GM18951 (cell line): ENCODE results near the gene ACTL6B.

ENCODE experiments used
- POLR2A ChIP-seq: IDR thresholded peaks from 4 replicates; pipeline ENCODE4 v1.6.1; 2011; ENCODE audit warnings: mild to moderate bottlenecking; ENCODE audit not compliant: insufficient read length, insufficient read depth; ENCODE audit errors: extremely low read depth
- in situ Hi-C: fragments of 300-500 bp; cut with MboI; formaldehyde crosslinking; loops from one replicate; pipeline ENCODE4 v1.12.0; 2022; ENCODE audit warnings: low sequenced_read_pairs, mixed read lengths, inconsistent platforms; ENCODE audit not compliant: unreplicated experiment

Gene ACTL6B

DNA sequence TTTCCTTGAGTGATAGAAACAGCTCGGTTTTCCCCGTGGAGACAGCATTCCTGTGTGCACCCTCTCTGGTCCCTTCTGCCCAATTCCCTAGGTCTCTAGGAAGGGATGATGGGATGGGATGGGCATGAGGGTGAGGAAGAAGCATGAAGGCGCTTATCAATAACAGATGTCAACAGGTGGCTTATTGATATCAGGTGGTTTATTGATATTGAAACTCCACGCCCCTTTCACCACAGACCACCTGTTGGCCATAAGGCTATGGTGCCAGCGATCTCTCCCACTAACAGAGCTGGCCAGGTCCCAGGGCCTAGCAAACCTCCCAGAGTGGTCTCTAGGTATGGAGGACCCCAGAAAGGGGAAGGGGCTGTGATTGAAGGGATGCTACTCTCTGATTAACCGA, 36.0 kb downstream of the ACTL6B start:
- in situ Hi-C loops = no loop called here
- no peak for TF ChIP-seq POLR2A

DNA sequence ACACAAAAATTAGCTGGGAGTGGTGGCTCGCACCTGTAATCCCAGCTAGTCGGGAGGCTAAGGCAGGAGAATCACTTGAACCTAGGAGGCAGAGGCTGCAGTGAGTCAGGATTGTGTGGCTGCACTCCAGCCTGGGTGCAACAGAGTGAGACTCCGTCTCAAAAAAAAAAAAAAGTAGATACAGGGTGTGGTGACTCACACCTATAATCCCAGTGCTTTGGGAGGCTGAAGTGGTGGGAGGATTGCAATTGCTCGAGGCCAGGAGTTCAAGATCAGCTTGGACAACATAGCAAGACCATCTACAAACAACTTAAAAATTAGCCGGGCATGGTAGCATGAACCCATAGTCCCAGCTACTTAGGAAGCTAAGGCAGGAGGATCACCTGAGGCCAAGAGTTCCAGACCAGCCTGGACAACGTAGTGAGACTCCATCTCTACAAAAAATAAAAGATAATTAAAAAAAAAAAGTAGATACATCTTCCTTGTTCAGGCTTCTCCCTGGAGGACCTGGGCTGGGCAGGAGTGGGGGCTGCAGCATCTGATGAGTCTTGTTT, 41.9 kb downstream of the ACTL6B start:
- in situ Hi-C loops = no loop called here
- TF ChIP-seq POLR2A = no peak

DNA sequence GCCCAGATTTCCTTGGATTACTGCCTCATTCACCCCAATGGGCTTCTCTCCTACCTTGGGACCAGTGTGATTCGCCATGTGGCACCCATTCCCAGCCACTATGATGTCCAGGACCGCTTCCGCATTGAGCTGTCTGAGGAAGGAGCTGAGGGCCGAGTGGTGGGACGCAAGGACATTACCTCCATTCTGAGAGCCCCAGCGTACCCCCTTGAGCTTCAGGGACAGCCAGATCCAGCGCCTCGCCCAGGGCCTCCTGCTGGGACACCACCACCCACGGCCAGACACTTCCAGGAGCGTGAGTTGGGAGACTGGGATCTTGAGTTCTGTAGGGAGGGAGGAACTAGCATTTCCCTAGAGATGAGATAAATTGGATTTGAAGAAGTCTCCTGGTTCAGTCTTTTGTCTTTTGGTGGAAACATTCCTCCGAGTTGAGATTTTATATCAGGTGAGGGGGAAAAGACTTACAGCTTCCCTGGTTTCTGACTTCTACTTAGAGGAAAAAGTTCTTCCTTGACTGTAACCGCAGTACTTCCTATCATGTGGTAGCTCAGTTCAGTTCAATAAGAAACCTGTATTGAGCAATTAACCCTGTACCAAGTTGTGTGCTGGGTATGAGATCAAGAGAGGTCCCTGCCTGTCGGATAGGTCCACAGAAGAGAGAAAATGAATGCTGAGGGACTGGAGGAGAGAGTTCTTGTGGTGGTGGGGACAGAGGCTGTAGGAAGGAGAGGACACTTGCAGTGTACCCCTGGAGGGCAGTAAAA, 42.7 kb downstream of the ACTL6B start:
- in situ Hi-C loops = no loop called here
- TF ChIP-seq POLR2A = no peak

DNA sequence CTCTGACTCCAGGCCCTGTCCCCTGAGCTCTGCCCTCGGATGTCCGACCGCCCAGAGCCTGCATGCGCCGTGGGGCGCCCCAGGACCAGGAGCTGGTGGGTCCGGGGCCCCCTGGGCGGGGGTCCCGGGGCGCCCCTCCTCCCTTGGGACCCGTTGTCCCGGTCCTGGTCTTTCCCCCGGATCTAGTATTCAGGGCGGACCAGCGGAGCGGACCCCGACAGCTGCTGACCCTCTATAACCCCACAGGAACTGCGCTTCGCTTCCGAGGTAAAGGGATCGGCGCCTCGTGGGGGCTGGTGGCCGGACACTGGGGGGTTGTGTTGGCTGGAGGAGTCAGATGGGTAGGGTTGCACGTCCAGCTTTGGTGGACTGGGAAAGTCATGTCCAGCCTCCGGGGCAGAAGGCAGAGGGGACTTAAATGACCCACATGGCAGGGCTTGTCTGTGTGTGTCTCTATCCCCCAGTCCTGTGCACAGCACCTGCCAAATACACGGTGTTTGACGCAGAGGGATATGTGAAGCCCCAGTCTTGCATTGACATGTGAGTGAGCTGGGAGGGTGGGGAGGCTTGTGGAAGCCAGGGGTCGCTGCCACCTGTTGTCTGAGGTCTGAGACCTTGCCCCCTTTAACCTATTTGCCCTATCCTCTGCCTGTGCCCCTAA, 43.4 kb downstream of the ACTL6B start:
- in situ Hi-C loops = no loop called here

DNA sequence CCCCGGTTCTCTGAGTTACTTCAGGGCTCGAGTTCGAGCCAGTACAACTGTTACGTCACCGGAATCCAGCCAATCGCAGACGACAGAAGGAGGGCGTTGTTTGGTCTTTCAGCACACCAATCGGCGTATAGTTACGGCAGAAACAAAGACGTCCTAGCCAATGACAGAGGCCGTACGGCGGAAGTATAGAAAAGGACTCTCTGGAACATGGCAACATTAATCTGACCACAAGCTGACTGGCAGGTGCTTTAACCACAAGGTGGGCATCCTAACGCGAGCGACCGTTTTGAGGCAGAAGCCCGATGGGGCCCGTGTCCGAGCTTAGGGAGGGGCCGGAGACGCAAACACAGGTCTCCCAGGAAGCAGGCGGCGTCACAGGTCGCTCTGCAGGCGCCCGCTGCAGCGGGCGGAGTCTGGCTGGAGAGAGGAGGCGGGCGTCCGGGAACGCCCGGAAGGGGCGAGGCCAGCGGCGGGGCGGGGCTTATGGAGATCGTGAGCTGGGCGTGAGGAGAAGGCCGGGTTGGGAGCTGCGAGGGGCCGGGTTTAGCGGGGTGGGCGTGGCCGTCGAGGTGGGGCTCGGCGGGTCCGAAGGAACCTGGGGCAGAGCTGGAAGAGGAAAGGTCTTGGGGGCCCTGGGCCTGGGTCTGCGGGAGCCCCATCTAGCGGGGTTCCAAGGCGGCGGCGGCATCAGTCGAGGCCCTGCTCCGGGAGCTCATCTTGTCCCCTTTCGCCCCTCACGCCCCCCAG, 44.1 kb downstream of the ACTL6B start, which contains the start of gene MOSPD3:
MOSPD3 (plus strand) TSS at position 558 of the 747 bp plus-strand sequence. CDS start 252 bp downstream, outside the sequence.
- in situ Hi-C loops = no loop called here
- TF ChIP-seq POLR2A = peak; percentile 84

More for the DNA sequence above, 43.4 kb downstream of the ACTL6B start:
- no peak for TF ChIP-seq POLR2A

DNA sequence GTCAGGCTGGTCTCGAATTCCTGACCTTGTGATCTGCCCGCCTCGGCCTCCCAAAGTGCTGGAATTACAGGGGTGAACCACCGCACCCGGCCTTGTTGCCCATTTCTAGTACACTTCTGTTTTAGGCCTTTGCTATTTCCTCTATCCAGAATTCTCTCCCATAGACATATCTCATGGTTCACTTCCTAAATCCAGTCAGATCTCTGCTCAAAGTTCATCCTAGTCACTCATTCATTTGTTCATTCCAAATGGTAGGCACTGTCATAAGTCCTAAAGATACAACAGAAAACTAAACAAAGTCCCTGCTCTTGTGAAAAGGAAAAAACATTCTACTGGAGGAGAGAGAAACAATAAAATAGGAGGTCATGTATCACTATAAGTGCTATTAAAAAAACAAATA, 46.3 kb downstream of the ACTL6B start:
- in situ Hi-C loops = no loop called here
- no peak for TF ChIP-seq POLR2A

DNA sequence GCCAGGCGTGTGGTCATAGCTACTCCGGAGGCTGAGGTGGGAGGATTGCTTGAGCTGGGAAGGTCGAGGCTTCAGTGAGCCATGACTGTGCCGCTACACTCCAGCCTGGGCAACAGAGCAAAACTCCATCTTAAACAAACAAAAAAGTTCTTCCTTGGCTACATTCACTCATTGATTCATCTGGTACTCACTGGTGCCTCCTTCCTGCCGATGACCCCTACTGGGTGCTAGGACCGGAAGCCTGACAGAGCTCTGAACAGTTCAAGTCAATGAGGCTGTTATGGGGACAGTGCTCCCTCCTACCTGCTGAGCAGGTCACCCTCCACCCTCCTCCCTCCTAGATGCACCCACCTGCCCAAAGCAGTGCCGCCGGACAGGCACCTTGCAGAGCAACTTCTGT, 49.1 kb downstream of the ACTL6B start:
- in situ Hi-C loops = no loop called here
- TF ChIP-seq POLR2A = no peak

DNA sequence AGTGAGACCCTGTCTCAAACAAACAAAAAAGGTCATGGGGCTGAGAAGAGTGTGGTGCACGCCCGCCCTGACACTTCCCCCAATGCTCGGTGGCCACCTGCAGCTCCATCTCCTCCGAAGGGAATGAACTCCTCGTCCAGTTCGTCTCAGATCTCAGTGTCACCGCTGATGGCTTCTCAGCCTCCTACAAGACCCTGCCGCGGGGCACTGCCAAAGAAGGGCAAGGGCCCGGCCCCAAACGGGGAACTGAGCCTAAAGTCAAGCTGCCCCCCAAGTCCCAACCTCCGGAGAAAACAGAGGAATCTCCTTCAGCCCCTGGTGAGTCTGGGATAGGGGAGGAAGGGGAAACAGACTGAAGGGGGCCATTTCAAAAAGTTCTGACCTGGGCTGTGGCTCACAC, 49.9 kb downstream of the ACTL6B start:
- TF ChIP-seq POLR2A = no peak
- in situ Hi-C loops = no loop called here

DNA sequence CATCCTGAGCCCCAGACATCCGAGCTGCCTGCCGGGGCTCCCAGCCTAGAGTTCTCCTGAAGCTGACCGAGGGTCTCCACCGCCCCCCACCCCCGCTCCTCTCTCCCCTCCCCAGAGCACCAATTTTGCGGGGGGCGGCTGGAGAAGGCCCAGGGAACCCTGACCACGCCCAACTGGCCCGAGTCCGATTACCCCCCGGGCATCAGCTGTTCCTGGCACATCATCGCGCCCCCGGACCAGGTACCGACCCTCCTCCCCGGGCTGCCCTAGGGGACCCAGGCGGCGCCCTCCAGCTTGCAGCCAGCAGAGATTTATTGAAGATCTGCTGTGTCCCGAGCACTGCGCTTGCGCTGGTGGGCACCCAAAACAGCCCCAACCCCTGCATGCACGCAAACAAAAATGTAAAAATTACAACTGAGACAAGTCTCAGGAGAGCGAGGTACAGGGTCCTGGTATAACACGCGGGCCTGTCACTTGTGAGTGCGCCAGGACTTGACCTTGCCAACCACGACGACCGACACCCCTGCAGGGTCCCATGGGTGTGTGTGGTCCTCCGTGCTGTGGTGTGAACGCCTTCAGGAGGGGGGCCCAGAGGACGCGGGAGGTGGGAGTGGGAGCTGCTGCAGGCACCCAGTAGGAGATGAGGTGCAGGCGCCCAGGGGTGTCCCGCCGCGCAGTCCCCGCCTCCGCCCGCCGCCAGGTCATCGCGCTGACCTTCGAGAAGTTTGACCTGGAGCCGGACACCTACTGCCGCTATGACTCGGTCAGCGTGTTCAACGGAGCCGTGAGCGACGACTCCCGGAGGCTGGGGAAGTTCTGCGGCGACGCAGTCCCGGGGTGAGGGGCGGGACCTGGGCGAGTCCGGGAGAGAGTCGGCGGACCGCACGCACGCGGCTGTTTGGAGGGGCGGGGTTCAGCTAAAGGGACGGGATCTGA, 51.0 kb downstream of the ACTL6B start:
- in situ Hi-C loops = no loop called here

DNA sequence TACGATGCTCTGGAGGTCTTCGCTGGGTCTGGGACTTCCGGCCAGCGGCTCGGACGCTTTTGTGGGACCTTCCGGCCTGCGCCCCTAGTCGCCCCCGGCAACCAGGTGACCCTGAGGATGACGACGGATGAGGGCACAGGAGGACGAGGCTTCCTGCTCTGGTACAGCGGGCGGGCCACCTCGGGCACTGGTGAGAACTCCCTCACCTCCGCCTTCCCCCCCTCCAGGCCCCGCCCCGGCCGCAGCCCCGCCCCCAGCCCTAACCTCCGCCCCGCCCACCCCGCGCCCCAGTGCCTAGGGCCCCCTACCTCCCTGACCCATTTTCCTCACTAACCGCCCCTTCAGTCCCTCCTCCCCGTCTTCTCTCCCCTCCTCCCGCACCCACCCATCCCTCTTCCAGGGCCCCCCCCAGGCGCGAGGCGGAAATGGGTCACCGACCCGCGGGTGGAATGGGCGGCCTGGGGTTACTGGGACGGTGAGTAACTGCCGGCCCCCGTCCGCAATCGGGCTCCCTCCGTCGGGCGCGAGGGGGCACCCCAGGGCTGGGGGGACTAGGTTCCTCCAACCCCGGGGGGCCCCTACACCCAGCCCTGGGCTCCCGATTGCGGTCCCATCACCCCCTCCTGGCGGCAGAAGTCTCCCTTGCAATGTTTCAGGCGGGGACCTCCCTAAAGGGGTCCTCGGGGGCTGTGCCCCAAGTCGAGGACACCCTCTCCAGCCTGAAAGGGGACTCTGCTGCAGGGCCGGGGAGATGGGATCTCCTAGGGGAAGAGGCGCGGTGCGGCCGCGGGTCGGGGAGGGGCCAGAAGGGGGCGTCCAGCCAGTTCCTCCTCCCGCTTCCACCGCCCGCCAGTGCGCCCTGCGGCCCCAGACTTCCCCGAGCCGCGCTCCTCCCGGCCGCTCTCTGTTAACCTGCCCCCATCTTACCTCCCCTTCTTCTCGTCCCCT, 51.9 kb downstream of the ACTL6B start:
- TF ChIP-seq POLR2A = peak; percentile 53
- in situ Hi-C loops = no loop called here

More for the DNA sequence above, 51.0 kb downstream of the ACTL6B start:
- TF ChIP-seq POLR2A = no peak

DNA sequence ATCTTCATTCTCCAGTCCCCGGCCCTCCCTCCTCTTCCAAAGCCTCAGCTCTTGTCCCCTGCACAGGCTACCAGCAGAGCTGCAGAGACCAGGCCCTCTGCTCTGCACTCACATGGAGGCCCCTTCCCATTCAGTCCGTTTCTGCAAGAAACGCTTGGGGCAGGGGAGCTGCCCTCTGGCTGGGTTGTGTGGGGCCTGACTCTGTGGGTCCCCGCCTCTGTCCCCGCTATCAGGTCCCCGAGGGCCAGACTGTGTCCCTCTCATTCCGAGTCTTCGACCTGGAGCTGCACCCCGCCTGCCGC, 52.6 kb downstream of the ACTL6B start:
- in situ Hi-C loops = no loop called here

More for the DNA sequence above, 52.6 kb downstream of the ACTL6B start:
- TF ChIP-seq POLR2A = no peak
